HepG2 (cell line): Measurements from ENCODE around the gene DEGS1. TPM values are rescaled to one million over a fixed set of nuclear protein-coding genes. Genes with fewer than 3 reads are reported as not detected.

Source experiments
- HNF4A ChIP-seq: sonication (generic); formaldehyde crosslinking; IDR thresholded peaks from 2 replicates; pipeline ENCODE4 v1.4.0; 2020; ENCODE audit warnings: missing genetic modification reagents
- KDM2A ChIP-seq: sonication (generic); formaldehyde crosslinking; IDR thresholded peaks from 2 replicates; pipeline ENCODE4 v1.4.0; 2020; ENCODE audit warnings: low read depth, missing genetic modification reagents, borderline replicate concordance
- MXD1 ChIP-seq: sonication (generic); formaldehyde crosslinking; IDR thresholded peaks from 2 replicates; pipeline ENCODE4 v1.4.0; 2020; ENCODE audit warnings: mild to moderate bottlenecking, missing genetic modification reagents
- NFAT5 ChIP-seq: sonication (generic); formaldehyde crosslinking; IDR thresholded peaks from 2 replicates; pipeline ENCODE4 v1.4.0; 2020; ENCODE audit warnings: missing genetic modification reagents
- REL ChIP-seq: sonication (generic); formaldehyde crosslinking; conservative IDR thresholded peaks from 2 replicates; pipeline ENCODE4 v1.8.0; 2022; ENCODE audit warnings: mild to moderate bottlenecking, missing genetic modification reagents, moderate library complexity
- TP53 ChIP-seq: sonication (generic); formaldehyde crosslinking; conservative IDR thresholded peaks from 2 replicates; pipeline ENCODE4 v1.4.0; 2020; ENCODE audit warnings: missing genetic modification reagents
- ZBTB26 ChIP-seq: IDR thresholded peaks from 2 replicates; pipeline ENCODE4 v1.6.1; 2016; ENCODE audit warnings: missing compliant biosample characterization, missing genetic modification reagents, borderline replicate concordance
- ZBTB40 ChIP-seq, 2 experiments: fragments of 450-650 bp in 1 of 2; sonication (generic) in 1 of 2; formaldehyde crosslinking in 1 of 2; IDR thresholded peaks; 2 replicates each; pipeline versions ENCODE4 v1.6.1 to v1.8.0; 2016 to 2022; ENCODE audit warnings: antibody characterized with exemption in 1 of 2, mild to moderate bottlenecking in 1 of 2, missing genetic modification reagents in 1 of 2
- ZEB1 ChIP-seq: IDR thresholded peaks from 2 replicates; pipeline ENCODE4 v1.6.1; 2012; ENCODE audit warnings: mild to moderate bottlenecking, low read depth, inconsistent platforms; ENCODE audit not compliant: insufficient replicate concordance
- ZNF317 ChIP-seq: sonication (generic); formaldehyde crosslinking; IDR thresholded peaks from 2 replicates; pipeline ENCODE4 v1.5.0; 2020; ENCODE audit warnings: mild to moderate bottlenecking, missing genetic modification reagents
- ZNF510 ChIP-seq: sonication (generic); formaldehyde crosslinking; IDR thresholded peaks from 2 replicates; pipeline ENCODE4 v1.4.0; 2020; ENCODE audit warnings: low read depth, mild to moderate bottlenecking, missing genetic modification reagents
- ZNF530 ChIP-seq: sonication (generic); formaldehyde crosslinking; IDR thresholded peaks from 2 replicates; pipeline ENCODE4 v1.5.0; 2020; ENCODE audit warnings: low read depth, mild to moderate bottlenecking, missing genetic modification reagents
- polyA plus RNA-seq, 8 experiments: library from polyadenylated mRNA; depleted of rRNA in 3 of 8; stranded (reverse) in 7 of 8; unstranded in 1 of 8; fragments of >200 nt; fragmentation: Illumina TruSeq in 4 of 8; extraction: Trizol in 4 of 8; gene quantifications; 2 replicates each; pipeline versions ENCODE4 v1.2.1 to v1.2.3, GENCODE V29; 2011 to 2016; ENCODE audit warnings: low read depth in 4 of 8, missing spikeins in 1 of 8, mixed read lengths in 1 of 8; ENCODE audit not compliant: insufficient read depth in 1 of 8
- total RNA-seq, 5 experiments: library from RNA; depleted of rRNA; stranded (reverse); fragments of >200 nt; fragmentation: Illumina TruSeq; extraction: Trizol; gene quantifications; 2 replicates each; pipeline ENCODE4 v1.2.3, GENCODE V29; 2016; ENCODE audit warnings: low read depth in 1 of 5

DEGS1 gene
- total and polyA plus RNA-seq, 2 of the 13 experiments (the other 11 are each of a cell fraction or from before 2014, with no cell fraction given), result 18.1 to 35.9 TPM

- TF ChIP-seq ZBTB26, result no peak
- TF ChIP-seq ZEB1, result no peak
- TF ChIP-seq TP53 (CRISPR knock-in tag), result no peak
- no peak for TF ChIP-seq HNF4A (CRISPR knock-in tag)
- TF ChIP-seq ZNF317 (CRISPR knock-in tag), result no peak
- TF ChIP-seq MXD1 (CRISPR knock-in tag), result 0 out of 2 replicates have a peak, but pooled peaks have one; percentile 65
- no peak for TF ChIP-seq ZNF510 (CRISPR knock-in tag)
- TF ChIP-seq ZNF530 (CRISPR knock-in tag), result no peak
- no peak; the same call in 1 of the 2 replicates for TF ChIP-seq NFAT5 (CRISPR knock-in tag)
- peak; percentile 40; the same call in 1 of the 2 replicates for TF ChIP-seq KDM2A (CRISPR knock-in tag)
- TF ChIP-seq ZBTB40 (IDR thresholded peaks at IDR 0.05), result no peak
- peak; percentile 37; the same call in 1 of the 2 replicates for TF ChIP-seq ZBTB40 (CRISPR knock-in tag; IDR thresholded peaks at IDR 0.05)
- TF ChIP-seq REL (CRISPR knock-in tag), result no peak
These were observed 712 bp downstream of the DEGS1 start (continued) for GRCh38 chr1:224183591-224184312.
